A549 (cell line): ENCODE data around the gene PDPR.
"Not testable (repeated sequence)": the region's sequence is repeated elsewhere in the genome, so short reads cannot be mapped to it uniquely, and the experiment has no call there.

ENCODE experiments used
- BCL3 ChIP-seq: fragments of >200 bp; sonication (Bioruptor Twin); formaldehyde crosslinking; IDR thresholded peaks from 3 replicates; pipeline ENCODE4 v1.6.1; 2016
- CBX2 ChIP-seq: fragments of 200-600 bp; sonication (generic); IDR thresholded peaks from 2 replicates; pipeline ENCODE4 v1.6.1; 2016; ENCODE audit warnings: low read depth, mild to moderate bottlenecking, borderline replicate concordance
- CEBPB ChIP-seq, 2 experiments: fragments of >200 bp in 1 of 2; sonication (Bioruptor Twin) in 1 of 2; formaldehyde crosslinking in 1 of 2; IDR thresholded peaks; 2 replicates each; pipeline ENCODE4 v1.6.1; 2012 to 2016
- CHD2 ChIP-seq: fragments of 150-350 bp; IDR thresholded peaks from 2 replicates; pipeline ENCODE4 v1.6.1; 2014; ENCODE audit warnings: low read length; ENCODE audit not compliant: partially characterized antibody
- CTCF ChIP-seq: fragments of >200 bp; sonication (Bioruptor Twin); formaldehyde crosslinking; IDR thresholded peaks from 3 replicates; pipeline ENCODE4 v1.5.1; 2016
- JUN ChIP-seq, 2 experiments: fragments of >200 bp; sonication (Bioruptor Twin); formaldehyde crosslinking; IDR thresholded peaks; 2 replicates in 1 of 2; 3 replicates in 1 of 2; pipeline ENCODE4 v1.6.1; 2016 to 2017
- MAFK ChIP-seq: fragments of 450-650 bp; IDR thresholded peaks from 2 replicates; pipeline ENCODE4 v1.6.1; 2014; ENCODE audit not compliant: partially characterized antibody
- MAZ ChIP-seq: fragments of 150-350 bp; IDR thresholded peaks from 2 replicates; pipeline ENCODE4 v1.6.1; 2014; ENCODE audit warnings: antibody characterized with exemption, low read depth, low read length, borderline replicate concordance
- PHF8 ChIP-seq: fragments of 200-600 bp; sonication (generic); IDR thresholded peaks from 2 replicates; pipeline ENCODE4 v1.6.1; 2016; ENCODE audit warnings: low read depth, mild to moderate bottlenecking, antibody characterized with exemption, moderate library complexity, borderline replicate concordance
- SMC3 ChIP-seq: fragments of >200 bp; sonication (Bioruptor Twin); formaldehyde crosslinking; IDR thresholded peaks from 3 replicates; pipeline ENCODE4 v1.6.1; 2018; ENCODE audit warnings: inconsistent platforms
- TF ChIP-seq, protein P1 (sequence below): fragments of 450-650 bp; IDR thresholded peaks from 2 replicates; pipeline ENCODE4 v1.6.1; 2014; ENCODE audit warnings: antibody characterized with exemption

DNA sequence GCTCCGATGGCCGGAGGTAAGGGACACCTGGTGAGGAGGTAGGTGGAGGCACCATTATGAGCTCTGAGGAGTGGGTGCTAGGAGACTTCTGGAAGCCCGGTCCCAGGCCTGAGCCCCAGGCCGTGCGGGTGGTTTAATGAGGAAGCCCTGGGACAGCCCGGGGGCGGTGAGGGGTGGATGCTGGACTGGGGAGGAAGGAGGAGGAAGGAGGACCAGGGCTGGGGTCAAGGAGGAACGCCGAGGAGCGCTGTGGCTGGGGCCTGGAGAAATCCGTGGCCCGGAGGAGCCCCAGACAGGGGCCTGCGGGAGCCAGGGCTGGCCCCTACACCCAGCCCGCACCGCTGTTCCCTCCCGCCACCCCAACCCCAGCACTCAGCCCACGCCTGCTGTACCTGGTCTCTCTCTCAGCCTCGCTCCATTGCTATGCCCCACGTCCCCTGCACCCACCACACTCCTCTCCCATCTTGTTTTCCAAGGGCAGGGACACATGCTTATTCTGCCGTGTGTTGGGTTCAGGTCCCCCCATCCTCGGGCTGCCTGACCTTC, 60.3 kb downstream of the PDPR start:
- TF ChIP-seq CBX2; CTCF; MAFK; PHF8; JUN (IDR thresholded peaks at IDR 0.05); MAZ; BCL3; CHD2; SMC3; CEBPB (IDR thresholded peaks at IDR 0.05): not testable (repeated sequence)
- TF ChIP-seq, protein P1, sequence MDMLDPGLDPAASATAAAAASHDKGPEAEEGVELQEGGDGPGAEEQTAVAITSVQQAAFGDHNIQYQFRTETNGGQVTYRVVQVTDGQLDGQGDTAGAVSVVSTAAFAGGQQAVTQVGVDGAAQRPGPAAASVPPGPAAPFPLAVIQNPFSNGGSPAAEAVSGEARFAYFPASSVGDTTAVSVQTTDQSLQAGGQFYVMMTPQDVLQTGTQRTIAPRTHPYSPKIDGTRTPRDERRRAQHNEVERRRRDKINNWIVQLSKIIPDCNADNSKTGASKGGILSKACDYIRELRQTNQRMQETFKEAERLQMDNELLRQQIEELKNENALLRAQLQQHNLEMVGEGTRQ: not testable (repeated sequence)
